LHCN-M2 (cell line): ENCODE data around the gene PGM5. TPM values are rescaled to one million over a fixed set of nuclear protein-coding genes. Genes with fewer than 3 reads are reported as not detected.
"Not testable (repeated sequence)": the region's sequence is repeated elsewhere in the genome, so short reads cannot be mapped to it uniquely, and the experiment has no call there.

Source experiments
- DNase-seq: peaks from one replicate; pipeline ENCODE4 v3.0.0-alpha.2; 2012; ENCODE audit warnings: low read depth
- polyA plus RNA-seq: library from polyadenylated mRNA; unstranded; fragments of >200 nt; gene quantifications from one replicate; pipeline ENCODE4 v1.2.1, GENCODE V29; 2012; ENCODE audit warnings: missing spikeins
- total RNA-seq: library from RNA; depleted of rRNA; stranded (reverse); fragments of >200 nt; gene quantifications from 2 replicates; pipeline ENCODE4 v1.2.3, GENCODE V29; 2014; rRNA removed

PGM5 gene
- not detected in 2 replicates for total RNA-seq
- not detected for polyA plus RNA-seq

DNA sequence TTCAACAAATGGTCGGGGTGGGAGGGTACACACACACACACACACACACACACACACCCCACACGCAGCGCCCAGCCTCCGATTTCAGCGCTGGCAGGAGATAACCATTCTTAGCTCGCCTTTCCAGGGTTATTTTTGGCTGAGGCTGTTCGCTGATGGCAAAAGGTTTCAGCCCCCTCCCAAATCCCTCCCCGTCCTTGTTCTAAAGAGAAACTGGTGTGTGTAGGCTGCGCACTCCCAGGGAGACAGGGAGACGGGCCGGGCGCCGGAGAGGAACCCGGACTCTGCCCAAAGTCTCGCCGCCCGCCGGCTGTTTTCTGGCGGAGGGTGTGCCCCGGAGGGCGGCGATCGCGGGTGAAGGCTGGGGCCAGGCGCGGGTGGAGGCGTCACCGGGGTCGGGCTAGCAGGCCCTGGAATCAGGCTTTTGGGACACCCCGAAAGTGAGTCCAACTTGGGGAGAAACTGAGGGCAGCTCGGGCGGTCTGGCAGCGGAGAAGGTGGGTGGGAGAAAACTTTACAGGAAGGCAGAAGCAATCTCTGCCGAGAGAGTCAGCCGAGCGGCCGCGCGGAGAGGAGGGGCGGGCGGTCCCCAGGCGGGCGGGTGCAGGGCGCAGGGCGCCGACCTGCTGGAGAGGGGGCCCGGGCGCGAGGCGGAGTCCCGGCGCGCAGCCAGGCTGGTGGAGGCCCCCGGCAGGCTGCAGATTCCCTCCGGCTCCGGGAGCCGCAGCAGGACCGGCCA is at the start of gene PGM5:
TSS of gene PGM5 (plus strand) at position 232 of the 739 bp plus-strand sequence. CDS start 517 bp downstream, outside the sequence.
- DNase-seq, result not testable (repeated sequence)

GRCh38 chr9:68307127-68307526 is 49.3 kb upstream of the PGM5 start:
- DNase-seq, result not testable (repeated sequence)

DNA sequence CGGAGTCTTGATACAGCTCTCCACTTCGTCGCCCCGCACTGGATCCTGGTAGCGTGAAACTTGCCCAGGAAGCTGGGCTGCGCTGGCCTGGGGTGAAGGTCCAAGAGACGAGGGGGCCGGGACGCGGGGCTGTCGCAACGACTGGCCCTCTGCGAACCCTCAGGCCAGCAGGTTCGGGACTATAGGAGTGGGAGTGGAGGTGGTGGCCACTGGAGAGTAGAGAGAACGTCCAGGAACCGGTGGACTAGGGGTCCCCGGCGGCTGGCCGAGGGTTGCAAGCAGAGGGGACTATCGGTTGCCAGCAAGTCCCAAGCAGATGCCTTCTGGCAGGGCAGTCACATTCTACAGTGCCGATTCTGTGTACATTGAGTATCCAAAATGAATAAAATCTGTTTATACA is 48.8 kb upstream of the PGM5 start:
- DNase-seq, result not testable (repeated sequence)

- not testable (repeated sequence) for DNase-seq
Measured at GRCh38 chr9:68311208-68311607, 45.2 kb upstream of the PGM5 start.

GRCh38 chr9:68318209-68318608 is 38.2 kb upstream of the PGM5 start:
- not testable (repeated sequence) for DNase-seq

- not testable (repeated sequence) for DNase-seq
Measured at GRCh38 chr9:68323749-68324148, 32.7 kb upstream of the PGM5 start.

GRCh38 chr9:68324518-68324917 is 31.9 kb upstream of the PGM5 start:
- DNase-seq, result not testable (repeated sequence)

GRCh38 chr9:68329106-68329505 is 27.3 kb upstream of the PGM5 start:
- not testable (repeated sequence) for DNase-seq

- peak; percentile 59 for DNase-seq
Measured at GRCh38 chr9:68330531-68331173, 25.8 kb upstream of the PGM5 start.

- DNase-seq, result not testable (repeated sequence)
Measured at GRCh38 chr9:68332122-68332521, 24.3 kb upstream of the PGM5 start.

- not testable (repeated sequence) for DNase-seq
Measured at GRCh38 chr9:68335935-68336334, 20.5 kb upstream of the PGM5 start.

GRCh38 chr9:68336639-68337339 is 19.6 kb upstream of the PGM5 start:
- DNase-seq, result not testable (repeated sequence)

GRCh38 chr9:68338000-68338399 is 18.4 kb upstream of the PGM5 start:
- DNase-seq, result not testable (repeated sequence)

GRCh38 chr9:68342265-68343025 is 14.0 kb upstream of the PGM5 start:
- DNase-seq, result not testable (repeated sequence)

DNA sequence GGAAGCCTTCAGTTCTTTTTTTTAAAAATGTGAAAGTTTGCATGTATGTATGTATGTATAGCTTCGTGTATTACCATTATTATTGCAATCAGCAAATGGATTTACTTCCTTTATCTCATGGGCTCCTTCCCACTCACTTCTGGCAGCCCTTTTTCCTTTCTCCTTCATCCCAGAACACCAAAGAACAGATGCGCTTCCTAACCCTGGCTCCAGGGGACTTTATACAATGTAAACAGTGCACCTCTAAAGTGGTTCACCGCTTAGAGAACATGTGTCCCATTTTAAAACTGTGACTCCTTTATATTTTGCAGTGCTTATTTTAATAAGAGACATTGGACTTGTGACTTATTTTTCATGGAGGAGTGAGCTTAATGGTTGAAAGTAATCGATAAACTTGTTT is 13.2 kb upstream of the PGM5 start:
- DNase-seq, result not testable (repeated sequence)

GRCh38 chr9:68343992-68344391 is 12.4 kb upstream of the PGM5 start:
- DNase-seq, result not testable (repeated sequence)

GRCh38 chr9:68351689-68352088 is 4.7 kb upstream of the PGM5 start:
- not testable (repeated sequence) for DNase-seq

DNA sequence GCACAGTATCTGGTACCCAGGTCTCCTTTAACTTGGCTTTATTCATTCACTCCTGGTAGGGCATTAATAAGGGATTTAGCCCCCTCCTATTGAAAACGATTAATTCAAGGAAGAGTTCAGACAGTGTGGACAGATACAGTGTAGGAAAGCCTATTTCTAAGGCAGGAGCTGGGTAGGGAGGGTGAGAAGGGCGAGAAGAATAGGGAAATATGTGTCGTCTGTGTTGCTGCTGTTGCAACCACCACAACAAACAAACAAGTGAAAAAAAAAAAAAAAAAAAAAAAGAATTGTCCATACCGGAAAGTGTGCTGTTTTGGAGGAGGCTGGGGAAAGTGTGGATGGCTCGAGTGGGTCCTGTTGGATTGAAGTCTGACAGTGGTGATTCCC is 425 bp upstream of the PGM5 start:
- DNase-seq, result not testable (repeated sequence)

DNA sequence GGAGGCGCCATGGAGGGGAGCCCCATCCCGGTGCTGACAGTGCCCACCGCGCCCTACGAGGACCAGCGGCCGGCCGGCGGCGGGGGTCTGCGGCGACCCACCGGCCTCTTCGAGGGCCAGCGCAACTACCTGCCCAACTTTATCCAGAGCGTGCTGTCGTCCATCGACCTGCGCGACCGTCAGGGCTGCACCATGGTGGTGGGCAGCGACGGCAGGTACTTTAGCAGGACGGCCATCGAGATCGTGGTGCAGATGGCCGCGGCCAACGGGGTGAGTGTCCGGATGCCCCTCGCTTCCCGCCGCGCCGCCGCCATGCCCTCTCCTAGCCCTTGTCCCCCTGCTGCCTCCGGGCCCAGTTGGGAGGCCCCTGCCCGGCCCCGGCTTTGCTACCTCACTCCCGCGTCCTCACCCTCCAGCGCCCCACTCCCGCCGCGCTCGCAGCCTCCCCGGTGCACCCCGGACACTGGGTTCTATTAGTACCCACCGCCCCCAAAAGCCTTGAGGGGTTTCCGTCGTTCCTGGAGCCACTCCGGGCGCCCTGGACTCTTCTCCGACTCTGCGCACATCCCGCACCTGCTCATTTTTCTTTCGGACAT is 806 bp downstream of the PGM5 start:
- DNase-seq, result not testable (repeated sequence)

- not testable (repeated sequence) for DNase-seq
Measured at GRCh38 chr9:68366933-68367547, 10.6 kb downstream of the PGM5 start.

DNA sequence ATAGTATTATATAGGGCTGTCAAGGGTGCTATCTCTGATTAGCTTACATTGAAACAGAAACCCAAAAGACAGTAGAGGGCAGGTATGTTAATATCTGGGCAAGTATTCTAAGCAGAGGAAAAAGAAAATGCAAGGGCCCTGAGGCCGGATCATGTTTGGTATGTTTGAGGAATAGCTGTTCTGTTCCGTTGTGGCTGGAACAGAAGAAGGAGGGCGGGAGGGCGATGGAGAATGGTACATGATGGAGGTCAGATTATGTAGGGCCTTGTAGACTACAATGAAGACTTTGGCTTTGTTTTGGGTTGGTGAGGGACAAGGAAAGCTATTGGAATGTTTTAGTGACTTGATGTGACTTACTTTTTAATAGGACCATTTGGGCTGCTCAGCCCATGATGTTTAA is 19.4 kb downstream of the PGM5 start:
- not testable (repeated sequence) for DNase-seq
